Psoas muscle (tissue), 8 donors: ENCODE data around the gene KCNN4. TPM values are rescaled to one million over a fixed set of nuclear protein-coding genes. Genes with fewer than 3 reads are reported as not detected.
A peak's percentile ranks its signal among the peaks of the same experiment; 100 is the strongest.

ENCODE experiments used
- ATAC-seq, 4 donors: fragments of 200-7000 bp; cut with Tn5 transposase; one replicate each; pipeline ENCODE4 v1.9.1; 2020; ENCODE audit warnings: moderate library complexity in 3 of 4, mild to moderate bottlenecking in 2 of 4
- DNase-seq, 2 donors: peaks; one replicate each; pipeline ENCODE4 v3.0.0-alpha.2; 2020
- H3K27ac ChIP-seq: fragments of 200-600 bp; one replicate; pipeline ENCODE4 v1.8.0; 2022
- H3K27me3 ChIP-seq, 3 donors: fragments of 200-600 bp in 1 of 3; one replicate each; pipeline versions ENCODE4 v1.6.1 to v1.8.0; 2013 to 2022; ENCODE audit warnings: low read length in 2 of 3, mild to moderate bottlenecking in 2 of 3, moderate library complexity in 1 of 3; ENCODE audit not compliant: insufficient read depth in 3 of 3
- H3K36me3 ChIP-seq, 2 donors: fragments of 200-600 bp in 1 of 2; one replicate each; pipeline versions ENCODE4 v1.6.1 to v1.8.0; 2013 to 2022; ENCODE audit warnings: low read depth in 1 of 2, mild to moderate bottlenecking in 1 of 2, moderate library complexity in 1 of 2; ENCODE audit not compliant: insufficient read depth in 1 of 2
- H3K4me1 ChIP-seq: fragments of 200-600 bp; one replicate; pipeline ENCODE4 v1.8.0; 2022
- H3K4me3 ChIP-seq: fragments of 200-600 bp; one replicate; pipeline ENCODE4 v1.8.0; 2022; ENCODE audit warnings: mild to moderate bottlenecking
- H3K9me3 ChIP-seq: fragments of 200-600 bp; one replicate; pipeline ENCODE4 v1.8.0; 2022
- WGBS, 3 donors: extraction: QIAGEN DNeasy Blood & Tissue Kit; methylation state at CpG; one replicate each; pipeline versions ENCODE4 v1.1.6 to v1.1.7; 2013; 5-methylcytosine and 5-hydroxymethylcytosine counted together
- intact Hi-C, 2 donors: fragments of 100-400 bp; cut with DNase I; formaldehyde crosslinking; loops; one replicate each; pipeline versions ENCODE4 v1.11.0 to v1.14.2; 2022
- polyA plus RNA-seq, 3 donors: library from polyadenylated mRNA; stranded (reverse); fragments of 200-250 nt; gene quantifications; one replicate each; pipeline ENCODE4 v1.2.3, GENCODE V29; 2013
- total RNA-seq, 4 donors: library from RNA; stranded (reverse); fragmentation: NEBNext Ultra II Directional in 2 of 4; extraction: Animal tissue kit (Norgen Biotek cat#: 25700) in 2 of 4; gene quantifications; one replicate each; pipeline versions ENCODE4 v1.2.1 to v1.2.4, GENCODE V29; 2021 to 2023
- TF ChIP-seq, protein P1 (sequence below): fragments of 200-600 bp; IDR thresholded peaks from one replicate; pipeline ENCODE4 v1.8.0; 2022; ENCODE audit warnings: antibody characterized with exemption
- donor health status: healthy with polysubstance abuse.
- donor health status: DM: no; HTN: no; CAD: no; lungs with moderate emphysema.
- donor health status: Bipolar disorder and iron deficiency.
- donor health status: healthy.
- donor health status: DM: yes; HTN: yes; CAD: no.
- donor health status: DM: no; HTN: no; CAD: no.
- donor health status: DM: no; HTN: no; CAD: no.
- donor health status: DM: yes; HTN: yes; CAD: no.

KCNN4 gene
- total and polyA plus RNA-seq, 7 donors: 0.09 to 0.89 (median 0.30) TPM

DNA sequence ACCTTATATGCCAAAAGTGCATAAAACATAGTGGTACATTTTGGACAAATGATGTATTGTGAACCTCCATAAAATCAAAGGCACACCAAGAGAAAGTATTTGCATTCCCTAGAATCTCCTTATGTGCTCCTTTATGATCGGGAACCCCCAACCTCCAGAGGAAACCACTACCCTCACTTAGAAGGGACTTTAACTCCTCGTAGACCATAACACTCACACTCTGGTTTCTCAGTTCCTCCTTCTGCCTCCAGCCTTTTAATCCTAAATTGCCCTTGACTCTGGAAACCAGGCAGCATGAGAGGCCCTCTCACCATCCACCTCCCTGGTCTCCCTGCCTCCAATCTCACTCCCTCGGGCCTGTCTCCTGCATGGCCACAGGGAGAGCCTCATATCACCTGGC lies 9.8 kb upstream of the KCNN4 start:
- intact Hi-C loops: no loop called here
- 24 to 37% (median 34%) methylated on average over 3 of the region's 3 CpGs for WGBS, 3 donors

GRCh38 chr19:43789029-43789428 lies 8.3 kb upstream of the KCNN4 start:
- ATAC-seq (no peak), DNase-seq (no peak)
- H3K36me3 ChIP-seq: no peaks in the 10 kb centered on the region
- intact Hi-C loops: no loop called here
- H3K9me3 ChIP-seq: no peaks in the 10 kb centered on the region
- TF ChIP-seq, protein P1, sequence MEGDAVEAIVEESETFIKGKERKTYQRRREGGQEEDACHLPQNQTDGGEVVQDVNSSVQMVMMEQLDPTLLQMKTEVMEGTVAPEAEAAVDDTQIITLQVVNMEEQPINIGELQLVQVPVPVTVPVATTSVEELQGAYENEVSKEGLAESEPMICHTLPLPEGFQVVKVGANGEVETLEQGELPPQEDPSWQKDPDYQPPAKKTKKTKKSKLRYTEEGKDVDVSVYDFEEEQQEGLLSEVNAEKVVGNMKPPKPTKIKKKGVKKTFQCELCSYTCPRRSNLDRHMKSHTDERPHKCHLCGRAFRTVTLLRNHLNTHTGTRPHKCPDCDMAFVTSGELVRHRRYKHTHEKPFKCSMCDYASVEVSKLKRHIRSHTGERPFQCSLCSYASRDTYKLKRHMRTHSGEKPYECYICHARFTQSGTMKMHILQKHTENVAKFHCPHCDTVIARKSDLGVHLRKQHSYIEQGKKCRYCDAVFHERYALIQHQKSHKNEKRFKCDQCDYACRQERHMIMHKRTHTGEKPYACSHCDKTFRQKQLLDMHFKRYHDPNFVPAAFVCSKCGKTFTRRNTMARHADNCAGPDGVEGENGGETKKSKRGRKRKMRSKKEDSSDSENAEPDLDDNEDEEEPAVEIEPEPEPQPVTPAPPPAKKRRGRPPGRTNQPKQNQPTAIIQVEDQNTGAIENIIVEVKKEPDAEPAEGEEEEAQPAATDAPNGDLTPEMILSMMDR: no peak
- no peaks in the 10 kb centered on the region for H3K4me1 ChIP-seq
- 5 to 7% (median 5%) methylated on average over 3 of the region's 3 CpGs for WGBS, 3 donors
- no peak overlapping the region for H3K27ac ChIP-seq
- H3K27me3 ChIP-seq: no peaks in the 10 kb centered on the region
- H3K4me3 ChIP-seq: no peak overlapping the region

More for the DNA sequence above, 9.8 kb upstream of the KCNN4 start:
- ATAC-seq (no peak), DNase-seq (no peak)
- Histone ChIP-seq H3K4me3 (no peak overlapping the region), H3K27me3 (peaks cover 0 to 8% (median 0%) of the 10 kb centered on the region in 3 donors), H3K4me1 (no peaks in the 10 kb centered on the region), H3K9me3 (no peaks in the 10 kb centered on the region), H3K27ac (no peak overlapping the region), H3K36me3 (peaks cover 0 to 2% of the 10 kb centered on the region in 2 donors)
- TF ChIP-seq, protein P1: no peak

- no peak for DNase-seq
- H3K4me1 ChIP-seq: no peaks in the 10 kb centered on the region
- no peak overlapping the region for H3K27ac ChIP-seq
- no peaks in the 10 kb centered on the region for H3K36me3 ChIP-seq
- 27 to 33% (median 32%) methylated on average over 1 of the region's 1 CpG for WGBS, 3 donors
- no peaks in the 10 kb centered on the region for H3K9me3 ChIP-seq
- intact Hi-C loops: no loop called here
- H3K27me3 ChIP-seq: peaks cover 0 to 14% (median 0%) of the 10 kb centered on the region in 3 donors
- TF ChIP-seq, protein P1: no peak
- ATAC-seq: no peak
- no peak overlapping the region for H3K4me3 ChIP-seq
These were observed 5.9 kb upstream of the KCNN4 start for GRCh38 chr19:43786665-43787064.

DNA sequence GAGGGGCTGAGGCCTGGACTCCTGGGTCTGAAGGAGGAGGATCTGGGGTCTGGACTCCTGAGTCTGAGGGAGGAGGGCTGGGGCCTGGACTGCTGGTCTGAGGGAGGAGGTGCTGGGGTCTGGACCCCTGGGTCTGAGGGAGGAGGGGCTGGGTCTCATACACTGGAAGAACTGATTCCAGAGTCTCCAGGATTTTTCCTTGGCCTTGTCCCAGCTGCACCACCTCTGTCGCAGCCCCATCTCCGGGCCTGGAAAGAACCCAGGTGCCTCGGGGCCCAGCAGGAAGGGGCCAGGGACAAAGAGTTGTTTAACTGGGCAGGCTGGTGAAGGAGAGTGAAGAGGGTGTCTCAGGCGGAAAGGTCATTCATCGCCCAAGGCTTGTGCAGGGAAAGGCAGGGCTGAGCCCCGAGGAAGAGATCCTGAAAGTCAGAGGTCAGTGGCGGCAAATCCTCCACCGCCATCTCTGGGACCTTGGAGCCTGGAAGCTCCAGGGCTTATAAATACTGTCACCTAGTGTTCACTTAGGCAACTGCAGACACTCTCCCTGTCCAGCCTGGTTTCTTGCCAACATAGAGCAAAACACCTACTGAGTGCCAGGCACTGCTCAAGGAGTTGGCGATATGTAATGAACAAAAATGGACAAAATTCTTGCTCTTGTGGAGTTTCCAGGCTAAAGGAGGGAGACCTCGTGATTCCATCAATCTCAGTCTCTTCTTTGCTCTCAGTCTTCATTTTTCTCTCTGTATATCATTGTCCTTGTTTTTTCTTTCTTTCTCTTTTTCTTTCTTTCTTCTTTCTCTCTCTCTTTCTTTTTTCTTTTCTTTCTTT lies 4.4 kb upstream of the KCNN4 start:
- Histone ChIP-seq H3K27ac (no peak overlapping the region), H3K4me1 (no peaks in the 10 kb centered on the region), H3K9me3 (no peaks in the 10 kb centered on the region), H3K27me3 (peaks cover 0 to 23% (median 0%) of the 10 kb centered on the region in 3 donors), H3K36me3 (no peaks in the 10 kb centered on the region), H3K4me3 (no peak overlapping the region)
- WGBS, 3 donors: 10 to 14% (median 12%) methylated on average over 8 to 10 of the region's 10 CpGs
- ATAC-seq (peak; percentile 65 to 85 (median 74)), DNase-seq (peak in 1 of 2 donors; percentile 46)
- intact Hi-C loops: loop anchor here (1.0 to 5.0 kb wide), 2 partner anchors 38 to 40 kb away; no protein-coding TSS in a partner anchor
- TF ChIP-seq, protein P1: peak; percentile 92
